HG03442 (cell line): ENCODE results near the gene CD1B.
"Not testable (repeated sequence)": the region's sequence is repeated elsewhere in the genome, so short reads cannot be mapped to it uniquely, and the experiment has no call there.

Source experiments
- ATAC-seq: cut with Tn5 transposase; IDR thresholded peaks from one replicate; pipeline ENCODE4 v1.9.1; 2021; ENCODE audit warnings: mild to moderate bottlenecking, moderate library complexity; ENCODE audit not compliant: unreplicated experiment

CD1B gene

GRCh38 chr1:158329300-158329699 is 2.0 kb downstream of the CD1B start:
- ATAC-seq, result no peak

- no peak for ATAC-seq
These were observed 2.9 kb downstream of the CD1B start for GRCh38 chr1:158328426-158328825.

- ATAC-seq, result no peak
These were observed 3.9 kb downstream of the CD1B start for GRCh38 chr1:158327481-158327880.

DNA sequence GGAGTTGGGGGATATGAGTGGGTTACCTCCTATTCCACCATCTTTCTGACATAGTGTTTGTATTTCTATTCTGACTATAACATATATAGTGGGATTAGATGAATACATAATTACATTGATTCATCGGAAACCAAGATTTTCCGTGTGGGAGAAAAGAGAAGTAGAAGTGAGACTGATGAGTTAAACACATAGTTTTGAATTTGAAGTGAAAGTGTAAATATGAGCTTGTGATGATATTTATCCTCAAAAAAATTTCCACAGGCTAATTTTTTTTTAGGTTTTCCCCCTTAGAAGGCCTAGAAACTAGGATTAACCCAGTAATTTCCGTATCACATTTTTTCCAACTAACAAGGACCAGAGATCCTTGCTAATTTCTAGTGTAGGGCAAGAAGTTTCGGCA is 6.9 kb downstream of the CD1B start:
- ATAC-seq, result no peak

- no peak for ATAC-seq
These were observed 7.5 kb downstream of the CD1B start for GRCh38 chr1:158323866-158324265.

DNA sequence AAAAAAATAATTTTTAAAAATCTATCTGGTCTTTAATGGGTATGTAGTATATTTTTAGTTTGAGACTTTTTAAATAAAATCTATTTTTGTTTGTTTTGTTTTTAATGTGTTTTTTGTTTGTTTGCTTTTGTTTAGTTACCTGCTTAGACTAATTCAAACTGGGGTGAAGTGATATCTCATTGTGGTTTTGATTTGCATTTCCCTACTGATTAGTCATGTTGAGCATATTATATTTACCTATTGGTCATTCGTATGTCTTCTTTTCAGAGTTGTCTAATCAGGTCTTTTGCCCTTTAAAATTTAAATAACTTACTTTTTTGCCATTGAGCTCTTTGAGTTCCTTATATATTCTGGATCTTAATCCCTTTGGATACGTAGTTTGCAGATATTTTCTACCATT is 20.3 kb downstream of the CD1B start:
- no peak for ATAC-seq

GRCh38 chr1:158310623-158311022 is 20.7 kb downstream of the CD1B start:
- no peak for ATAC-seq

DNA sequence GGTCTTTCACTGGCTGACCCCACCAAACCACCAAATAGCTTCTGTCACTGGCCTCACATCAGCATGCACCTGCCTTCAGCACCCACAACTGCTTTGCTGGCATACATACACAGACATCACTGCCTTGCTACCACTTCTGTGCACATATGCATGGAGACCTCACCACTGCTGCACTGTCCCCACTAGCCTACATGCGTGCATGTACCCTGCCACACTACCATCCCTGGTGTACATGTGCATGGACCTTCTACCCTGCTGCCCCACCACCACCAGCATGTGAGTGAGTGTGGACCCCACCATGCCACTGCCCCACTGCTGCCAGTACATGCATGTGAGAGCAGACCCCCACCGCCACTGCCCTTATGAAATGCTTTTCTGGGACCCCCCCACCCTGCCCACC is 35.5 kb downstream of the CD1B start:
- no peak for ATAC-seq

DNA sequence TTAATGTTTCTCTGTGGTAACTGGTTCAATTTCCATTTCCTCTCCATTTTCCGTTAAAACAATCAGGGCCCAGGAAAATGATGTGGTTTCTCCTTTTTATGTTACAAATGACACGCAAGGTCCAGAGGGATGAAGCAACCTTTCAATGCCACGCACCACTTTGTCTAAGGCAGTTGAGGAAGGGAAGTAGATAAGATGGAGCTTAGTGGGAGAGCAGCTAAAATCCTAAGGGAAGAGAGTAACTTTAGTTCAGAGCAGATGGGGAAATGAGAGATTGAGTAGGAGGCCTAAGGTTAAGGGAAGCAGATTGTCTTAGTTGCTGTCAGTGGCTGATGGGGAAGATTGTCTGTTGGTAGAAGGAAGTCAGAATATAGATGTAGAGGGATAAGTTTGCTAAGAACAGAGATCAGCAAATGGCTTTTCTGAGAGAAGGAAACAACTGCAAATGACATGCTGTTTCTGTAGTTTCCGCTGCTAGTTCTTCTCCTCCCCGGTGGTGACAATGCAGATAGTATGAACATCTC is 40.9 kb downstream of the CD1B start:
- ATAC-seq, result no peak

DNA sequence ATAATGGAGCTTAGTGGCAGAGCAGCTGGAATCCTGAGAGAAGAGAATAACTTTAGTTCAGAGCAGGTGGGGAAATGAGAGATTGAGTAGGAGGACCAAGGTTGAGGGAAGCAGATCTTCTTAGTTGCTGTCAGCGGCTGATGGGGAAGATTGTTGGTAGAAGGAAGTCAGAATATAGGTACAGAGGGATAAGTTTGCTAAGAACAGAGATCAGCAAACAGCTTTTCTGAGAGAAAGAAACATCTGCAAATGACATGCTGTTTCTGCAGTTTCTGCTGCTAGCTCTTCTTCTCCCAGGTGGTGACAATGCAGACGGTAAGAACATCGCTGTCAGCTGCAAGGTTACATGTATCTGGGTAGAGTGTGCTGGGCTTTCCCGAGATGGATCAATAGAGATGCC is 41.5 kb downstream of the CD1B start, which contains the start of gene CD1C:
Gene CD1C, plus strand, starts transcription at position 113 of the 400 bp plus-strand sequence. Its CDS starts 142 bp downstream, at position 255.
- ATAC-seq, result no peak

- no peak for ATAC-seq
These were observed 44.4 kb downstream of the CD1B start for GRCh38 chr1:158286941-158287346.

GRCh38 chr1:158286487-158286886 is 44.8 kb downstream of the CD1B start:
- ATAC-seq, result no peak

DNA sequence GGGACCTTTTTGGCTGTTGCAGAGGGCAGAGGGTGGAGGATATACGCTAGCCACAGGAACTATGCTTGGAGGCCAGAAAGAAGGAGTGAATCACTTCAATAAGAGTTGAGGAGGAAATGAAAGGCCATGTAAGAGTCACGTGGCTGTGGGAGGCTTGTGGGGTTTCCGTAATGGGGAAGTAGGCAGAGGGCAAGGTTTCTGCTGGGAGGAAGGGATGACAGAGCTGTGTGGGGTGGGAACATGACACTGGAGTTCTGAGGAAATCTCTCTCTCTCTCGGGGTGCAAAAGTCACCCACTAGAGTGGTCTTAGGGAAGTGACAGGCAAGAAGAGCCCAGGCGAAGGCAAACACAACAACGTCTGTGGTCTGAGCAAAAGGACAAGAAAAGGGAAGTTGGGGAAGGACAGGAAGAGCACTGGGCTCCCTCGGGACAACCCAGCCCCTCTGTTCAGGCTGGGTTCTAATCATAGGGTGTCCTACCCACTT is 45.5 kb downstream of the CD1B start:
- ATAC-seq, result peak; percentile 65

- peak; percentile 60 for ATAC-seq
These were observed 47.4 kb downstream of the CD1B start for GRCh38 chr1:158283965-158284364.

DNA sequence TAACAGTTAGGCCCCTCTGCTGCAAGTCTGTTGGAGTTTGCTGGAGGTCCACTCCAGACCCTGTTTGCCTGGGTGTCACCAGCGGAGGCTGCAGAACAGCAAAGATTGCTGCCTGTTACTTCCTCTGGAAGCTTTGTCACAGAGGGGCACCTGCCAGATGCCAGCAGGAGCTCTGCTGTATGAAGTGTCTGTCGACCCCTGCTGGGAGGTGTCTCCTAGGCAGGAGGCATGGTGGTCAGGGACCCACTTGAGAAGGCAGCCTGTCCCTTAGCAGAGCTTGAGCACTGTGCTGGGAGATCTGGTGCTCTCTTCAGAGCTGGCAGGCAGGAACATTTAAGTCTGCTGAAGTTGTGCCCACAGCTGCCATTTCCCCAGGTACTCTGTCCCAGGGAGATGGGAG is 48.9 kb downstream of the CD1B start:
- not testable (repeated sequence) for ATAC-seq
